Sigmoid colon (tissue), 7 donors: ENCODE results near the gene SLC26A3. TPM values are rescaled to one million over a fixed set of nuclear protein-coding genes. Genes with fewer than 3 reads are reported as not detected.
A peak's percentile ranks its signal among the peaks of the same experiment; 100 is the strongest.

Source experiments
- DNase-seq: peaks from one replicate; pipeline ENCODE4 v3.0.0-alpha.2; 2019
- H3K27ac ChIP-seq, 4 donors: fragments of 200-600 bp; sonication (generic); one replicate each; pipeline ENCODE4 v1.5.1; 2016 to 2019; ENCODE audit warnings: mild to moderate bottlenecking in 1 of 4
- H3K27me3 ChIP-seq, 3 donors: fragments of 200-600 bp; sonication (generic); one replicate each; pipeline ENCODE4 v1.5.1; 2019; ENCODE audit warnings: mild to moderate bottlenecking in 1 of 3
- H3K36me3 ChIP-seq, 4 donors: fragments of 200-600 bp; sonication (generic); one replicate each; pipeline ENCODE4 v1.5.1; 2016 to 2019
- H3K4me1 ChIP-seq, 4 donors: fragments of 200-600 bp; sonication (generic); one replicate each; pipeline ENCODE4 v1.5.1; 2017 to 2019
- H3K4me3 ChIP-seq, 4 donors: fragments of 200-600 bp; sonication (generic); one replicate each; pipeline ENCODE4 v1.5.1; 2017 to 2019; ENCODE audit warnings: mild to moderate bottlenecking in 2 of 4, moderate library complexity in 1 of 4
- H3K9me3 ChIP-seq, 4 donors: fragments of 200-600 bp in 3 of 4; sonication (generic) in 3 of 4; one replicate each; pipeline versions ENCODE4 v1.5.1 to v1.6.1; 2013 to 2019
- EP300 ChIP-seq, 4 donors: sonication (generic); formaldehyde crosslinking; IDR thresholded peaks; one replicate each; pipeline ENCODE4 v1.6.1; 2017; ENCODE audit warnings: antibody characterized with exemption in 4 of 4
- POLR2A ChIP-seq, 2 donors: fragments of 450-650 bp; IDR thresholded peaks; one replicate each; pipeline ENCODE4 v1.6.1; 2016; ENCODE audit warnings: antibody characterized with exemption in 2 of 2, mild to moderate bottlenecking in 2 of 2, moderate library complexity in 2 of 2
- POLR2AphosphoS5 ChIP-seq, 4 donors: sonication (generic); formaldehyde crosslinking; IDR thresholded peaks; one replicate each; pipeline ENCODE4 v1.6.1; 2017; ENCODE audit warnings: antibody characterized with exemption in 4 of 4
- WGBS, 2 donors: extraction: QIAGEN DNeasy Blood & Tissue Kit; methylation state at CpG; one replicate each; pipeline ENCODE4 v1.1.7; 2013; 5-methylcytosine and 5-hydroxymethylcytosine counted together
- intact Hi-C: fragments of 100-400 bp; cut with DNase I; formaldehyde crosslinking; loops from one replicate; pipeline ENCODE4 v1.15.1; 2023
- polyA plus RNA-seq, 3 donors: library from polyadenylated mRNA; stranded (reverse); fragments of 200-250 nt; gene quantifications; one replicate each; pipeline ENCODE4 v1.2.3, GENCODE V29; 2013
- total RNA-seq, 4 donors: library from RNA; depleted of rRNA; stranded (reverse); fragments of >200 nt; gene quantifications; one replicate each; pipeline ENCODE4 v1.1.0, GENCODE V29; 2016
- TF ChIP-seq, protein P1 (sequence below), 4 experiments: fragments of 450-650 bp in 3 of 4; fragments of 200-600 bp in 1 of 4; IDR thresholded peaks; one replicate each; pipeline ENCODE4 v1.5.1; 2016 to 2019; ENCODE audit warnings: antibody characterized with exemption in 4 of 4, mild to moderate bottlenecking in 3 of 4, moderate library complexity in 2 of 4
- donor health status: healthy with polysubstance abuse.
- donor health status: Bipolar disorder and iron deficiency.
- donor health status: healthy.

SLC26A3 gene
- total and polyA plus RNA-seq, 7 donors = 4.8 to 1,079 (median 12.0) TPM

DNA sequence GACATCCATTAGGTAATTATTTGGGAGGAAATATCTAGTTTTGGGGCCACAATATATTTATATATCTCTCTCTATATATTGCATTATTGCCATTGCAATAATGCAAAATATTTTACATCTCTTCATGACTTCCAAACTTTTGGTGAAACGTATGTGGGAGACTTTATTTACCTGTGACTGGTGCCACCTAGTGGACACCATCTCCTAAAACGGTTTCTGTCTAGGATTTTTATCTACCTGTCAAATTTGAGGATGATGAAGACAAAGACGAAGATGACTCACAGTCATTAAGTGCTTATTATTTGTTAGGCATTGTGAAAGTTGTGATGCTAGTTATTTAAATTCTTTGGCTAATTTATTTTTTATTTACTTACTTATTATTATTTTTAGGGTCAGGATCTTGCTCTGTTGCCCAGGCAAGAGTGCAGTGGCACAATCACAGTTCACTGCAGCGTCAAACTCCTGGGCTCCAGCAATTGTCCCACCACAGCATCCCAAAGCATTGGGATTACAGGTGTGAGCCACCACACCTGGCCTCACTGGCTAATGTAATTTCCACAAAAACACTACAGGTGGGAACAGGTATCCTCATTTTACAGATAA, 77.8 kb downstream of the SLC26A3 start:
- H3K4me1 ChIP-seq = no peaks in the 10 kb centered on the region
- H3K9me3 ChIP-seq = no peaks in the 10 kb centered on the region
- WGBS, 2 donors = 20 to 24% methylated on average over 4 of the region's 4 CpGs
- DNase-seq = no peak
- H3K4me3 ChIP-seq = no peak overlapping the region
- H3K27me3 ChIP-seq = no peaks in the 10 kb centered on the region
- no peak overlapping the region for H3K27ac ChIP-seq
- no peaks in the 10 kb centered on the region for H3K36me3 ChIP-seq
- TF ChIP-seq POLR2A (IDR thresholded peaks at IDR 0.05) (no peak), POLR2AphosphoS5 (IDR thresholded peaks at IDR 0.05) (no peak), EP300 (IDR thresholded peaks at IDR 0.05) (no peak)
- TF ChIP-seq, protein P1, sequence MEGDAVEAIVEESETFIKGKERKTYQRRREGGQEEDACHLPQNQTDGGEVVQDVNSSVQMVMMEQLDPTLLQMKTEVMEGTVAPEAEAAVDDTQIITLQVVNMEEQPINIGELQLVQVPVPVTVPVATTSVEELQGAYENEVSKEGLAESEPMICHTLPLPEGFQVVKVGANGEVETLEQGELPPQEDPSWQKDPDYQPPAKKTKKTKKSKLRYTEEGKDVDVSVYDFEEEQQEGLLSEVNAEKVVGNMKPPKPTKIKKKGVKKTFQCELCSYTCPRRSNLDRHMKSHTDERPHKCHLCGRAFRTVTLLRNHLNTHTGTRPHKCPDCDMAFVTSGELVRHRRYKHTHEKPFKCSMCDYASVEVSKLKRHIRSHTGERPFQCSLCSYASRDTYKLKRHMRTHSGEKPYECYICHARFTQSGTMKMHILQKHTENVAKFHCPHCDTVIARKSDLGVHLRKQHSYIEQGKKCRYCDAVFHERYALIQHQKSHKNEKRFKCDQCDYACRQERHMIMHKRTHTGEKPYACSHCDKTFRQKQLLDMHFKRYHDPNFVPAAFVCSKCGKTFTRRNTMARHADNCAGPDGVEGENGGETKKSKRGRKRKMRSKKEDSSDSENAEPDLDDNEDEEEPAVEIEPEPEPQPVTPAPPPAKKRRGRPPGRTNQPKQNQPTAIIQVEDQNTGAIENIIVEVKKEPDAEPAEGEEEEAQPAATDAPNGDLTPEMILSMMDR (IDR thresholded peaks at IDR 0.05) = peak; percentile 44 to 69 (median 50)
- intact Hi-C loops = loop anchor here (1.0 to 10.0 kb wide), 3 partner anchors 143 to 560 kb away; partner anchors contain the start of genes BCAP29 and HBP1

DNA sequence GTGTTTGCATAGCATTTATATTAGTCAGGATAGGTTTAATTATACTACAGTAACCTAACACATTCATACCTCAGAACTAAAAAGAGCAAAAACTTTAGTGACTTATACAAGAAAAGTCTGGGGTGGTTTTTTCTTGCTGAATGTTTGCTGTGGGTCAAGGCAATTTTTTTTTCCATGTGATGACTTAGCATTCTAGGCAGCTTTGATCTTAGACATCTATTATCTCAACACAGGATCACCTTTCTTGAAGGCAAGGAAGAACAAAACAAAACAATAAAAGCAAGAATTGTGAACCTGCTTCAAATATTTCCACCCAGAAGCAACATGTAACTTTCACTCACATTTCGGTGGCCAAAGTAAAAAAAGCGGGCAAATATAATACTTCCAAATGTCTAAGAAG, 79.8 kb downstream of the SLC26A3 start:
- no peak for TF ChIP-seq POLR2AphosphoS5 (IDR thresholded peaks at IDR 0.05)
- TF ChIP-seq EP300 (IDR thresholded peaks at IDR 0.05) = no peak
- no peak for TF ChIP-seq POLR2A (IDR thresholded peaks at IDR 0.05)
- TF ChIP-seq, protein P1 (IDR thresholded peaks at IDR 0.05) = no peak
- no peak overlapping the region for H3K4me3 ChIP-seq
- H3K9me3 ChIP-seq = no peaks in the 10 kb centered on the region
- H3K36me3 ChIP-seq = no peaks in the 10 kb centered on the region
- intact Hi-C loops = loop anchor here (10.0 kb wide), 1 partner anchor 558 kb away; the partner anchor contains the start of gene HBP1
- no peaks in the 10 kb centered on the region for H3K27me3 ChIP-seq
- H3K27ac ChIP-seq = no peak overlapping the region
- DNase-seq = no peak
- 92 to 93% methylated on average over 2 of the region's 2 CpGs for WGBS, 2 donors
- H3K4me1 ChIP-seq = no peaks in the 10 kb centered on the region

DNA sequence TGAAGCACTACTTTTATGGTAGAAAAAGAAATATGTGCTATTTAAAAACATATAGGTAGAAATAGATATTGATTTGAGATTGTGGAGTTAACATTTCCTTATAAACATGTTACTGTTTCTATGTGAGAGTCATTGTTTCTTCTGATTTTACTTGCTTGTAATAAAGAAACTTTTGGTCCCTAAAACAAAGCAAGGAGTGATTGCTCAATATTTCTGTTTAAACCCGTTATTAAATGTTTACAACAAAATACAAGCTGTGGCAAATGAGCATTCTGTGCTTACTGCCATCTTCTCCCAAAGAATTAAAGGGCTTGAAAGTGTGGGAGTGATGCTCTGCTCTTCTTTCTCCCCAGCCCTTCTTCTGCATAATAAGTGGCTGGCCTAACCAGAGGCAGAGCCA, 81.7 kb downstream of the SLC26A3 start:
- Histone ChIP-seq H3K9me3 (no peaks in the 10 kb centered on the region), H3K27me3 (no peaks in the 10 kb centered on the region), H3K4me1 (no peaks in the 10 kb centered on the region), H3K4me3 (no peak overlapping the region), H3K27ac (no peak overlapping the region), H3K36me3 (no peaks in the 10 kb centered on the region)
- WGBS, 2 donors = 65 to 67% methylated on average over 1 of the region's 1 CpG
- TF ChIP-seq POLR2A (IDR thresholded peaks at IDR 0.05) (no peak), POLR2AphosphoS5 (IDR thresholded peaks at IDR 0.05) (no peak), EP300 (IDR thresholded peaks at IDR 0.05) (no peak)
- TF ChIP-seq, protein P1 (IDR thresholded peaks at IDR 0.05) = no peak
- no peak for DNase-seq
- intact Hi-C loops = loop anchor here (10.0 kb wide), 1 partner anchor 556 kb away; the partner anchor contains the start of gene HBP1

DNA sequence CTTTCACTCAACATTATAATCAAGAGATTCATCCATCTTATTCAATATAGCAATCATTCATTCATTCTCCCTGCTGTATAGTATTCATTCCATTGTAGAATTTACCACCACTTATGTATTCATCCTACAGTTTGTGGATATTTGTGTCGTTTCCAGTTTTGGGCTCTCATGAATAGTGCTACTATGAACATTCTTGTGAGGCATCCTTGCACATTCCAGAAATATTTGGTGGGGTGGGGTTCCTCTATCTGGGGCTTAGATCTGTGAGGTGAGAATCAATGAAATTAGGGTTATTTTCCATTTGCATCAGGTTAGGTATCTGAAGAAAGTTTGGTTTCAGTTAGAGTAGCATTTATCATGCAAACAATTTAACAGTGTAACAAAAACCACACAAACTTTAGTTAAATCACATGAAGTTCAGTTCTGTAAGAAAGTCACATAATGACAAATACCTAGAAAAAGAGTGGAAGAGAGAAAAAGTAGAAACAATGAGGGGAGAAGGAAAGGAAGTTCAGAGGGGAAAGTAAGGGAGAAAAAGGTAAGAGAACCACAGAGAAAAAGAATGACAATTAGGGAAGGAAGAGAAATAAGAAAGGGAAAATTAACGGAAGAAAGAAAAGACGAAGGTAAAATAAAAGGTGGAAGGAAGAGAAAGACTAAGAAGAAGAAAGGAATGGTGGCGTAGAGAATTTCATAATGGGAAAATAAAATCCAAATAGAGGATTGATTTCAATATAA, 84.4 kb downstream of the SLC26A3 start:
- Histone ChIP-seq H3K27me3 (no peaks in the 10 kb centered on the region), H3K36me3 (no peaks in the 10 kb centered on the region), H3K4me3 (no peak overlapping the region), H3K27ac (no peak overlapping the region), H3K4me1 (no peaks in the 10 kb centered on the region), H3K9me3 (no peaks in the 10 kb centered on the region)
- intact Hi-C loops = no loop called here
- TF ChIP-seq POLR2A (IDR thresholded peaks at IDR 0.05) = no peak
- no peak for TF ChIP-seq EP300 (IDR thresholded peaks at IDR 0.05)
- TF ChIP-seq, protein P1 (IDR thresholded peaks at IDR 0.05) = no peak
- TF ChIP-seq POLR2AphosphoS5 (IDR thresholded peaks at IDR 0.05) = no peak
- WGBS, 2 donors = 88 to 91% methylated on average over 4 of the region's 4 CpGs
- DNase-seq = no peak
